AG04450 (cell line): ENCODE measurements around the gene EZH2. TPM values are rescaled to one million over a fixed set of nuclear protein-coding genes. Genes with fewer than 3 reads are reported as not detected.

Source experiments
- CTCF ChIA-PET: fragments of 300-600, 350-600 bp; formaldehyde crosslinking; extraction: SDS; loops from one replicate; lab custom pipeline; 2022; ENCODE audit warnings: antibody characterized with exemption, inconsistent platforms; lab: Charles Lee
- POLR2A ChIA-PET: fragments of 350-600 bp; formaldehyde crosslinking; extraction: SDS; loops from one replicate; lab custom pipeline; 2021; ENCODE audit warnings: antibody characterized with exemption, inconsistent platforms; lab: Yijun Ruan, JAX
- DNase-seq: peaks from one replicate; pipeline ENCODE4 v3.0.0-alpha.2; 2011; ENCODE audit warnings: low read depth, low spot score
- H3K27ac ChIP-seq: one replicate; pipeline ENCODE4 v1.5.1; 2012; ENCODE audit warnings: low read depth, low read length, control low read depth
- H3K27me3 ChIP-seq: one replicate; pipeline ENCODE4 v1.6.0; 2012; ENCODE audit warnings: low read length; ENCODE audit not compliant: control insufficient read depth, insufficient read depth
- H3K4me3 ChIP-seq: 2 replicates; pipeline ENCODE4 v1.5.1; 2011; ENCODE audit warnings: mild to moderate bottlenecking, low read depth, low read length, control low read depth
- H3K9me3 ChIP-seq: 2 replicates; pipeline ENCODE4 v1.5.1; 2012; ENCODE audit warnings: low read length; ENCODE audit not compliant: control insufficient read depth, insufficient read depth
- polyA plus RNA-seq: library from polyadenylated mRNA; depleted of rRNA; stranded (reverse); fragments of >200 nt; gene quantifications from 2 replicates; pipeline ENCODE4 v1.2.3, GENCODE V29; 2011
- TF ChIP-seq, protein P1 (sequence below): IDR thresholded peaks from 2 replicates; pipeline ENCODE4 v1.5.1; 2011; ENCODE audit warnings: low read depth, low read length, control low read depth, inconsistent platforms

Gene EZH2
- polyA plus RNA-seq, 1 experiment, result 17.0 TPM

- H3K9me3 ChIP-seq, result no peaks in the 10 kb centered on the region
- ChIA-PET CTCF (no interaction called here), POLR2A (no interaction called here)
- no peak overlapping the region for H3K27ac ChIP-seq
- DNase-seq, result no peak
- TF ChIP-seq, protein P1, sequence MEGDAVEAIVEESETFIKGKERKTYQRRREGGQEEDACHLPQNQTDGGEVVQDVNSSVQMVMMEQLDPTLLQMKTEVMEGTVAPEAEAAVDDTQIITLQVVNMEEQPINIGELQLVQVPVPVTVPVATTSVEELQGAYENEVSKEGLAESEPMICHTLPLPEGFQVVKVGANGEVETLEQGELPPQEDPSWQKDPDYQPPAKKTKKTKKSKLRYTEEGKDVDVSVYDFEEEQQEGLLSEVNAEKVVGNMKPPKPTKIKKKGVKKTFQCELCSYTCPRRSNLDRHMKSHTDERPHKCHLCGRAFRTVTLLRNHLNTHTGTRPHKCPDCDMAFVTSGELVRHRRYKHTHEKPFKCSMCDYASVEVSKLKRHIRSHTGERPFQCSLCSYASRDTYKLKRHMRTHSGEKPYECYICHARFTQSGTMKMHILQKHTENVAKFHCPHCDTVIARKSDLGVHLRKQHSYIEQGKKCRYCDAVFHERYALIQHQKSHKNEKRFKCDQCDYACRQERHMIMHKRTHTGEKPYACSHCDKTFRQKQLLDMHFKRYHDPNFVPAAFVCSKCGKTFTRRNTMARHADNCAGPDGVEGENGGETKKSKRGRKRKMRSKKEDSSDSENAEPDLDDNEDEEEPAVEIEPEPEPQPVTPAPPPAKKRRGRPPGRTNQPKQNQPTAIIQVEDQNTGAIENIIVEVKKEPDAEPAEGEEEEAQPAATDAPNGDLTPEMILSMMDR, result no peak
- H3K4me3 ChIP-seq, result no peak overlapping the region
- no peaks in the 10 kb centered on the region for H3K27me3 ChIP-seq
Observed at GRCh38 chr7:148831782-148832181, 52.3 kb downstream of the EZH2 start.

DNA sequence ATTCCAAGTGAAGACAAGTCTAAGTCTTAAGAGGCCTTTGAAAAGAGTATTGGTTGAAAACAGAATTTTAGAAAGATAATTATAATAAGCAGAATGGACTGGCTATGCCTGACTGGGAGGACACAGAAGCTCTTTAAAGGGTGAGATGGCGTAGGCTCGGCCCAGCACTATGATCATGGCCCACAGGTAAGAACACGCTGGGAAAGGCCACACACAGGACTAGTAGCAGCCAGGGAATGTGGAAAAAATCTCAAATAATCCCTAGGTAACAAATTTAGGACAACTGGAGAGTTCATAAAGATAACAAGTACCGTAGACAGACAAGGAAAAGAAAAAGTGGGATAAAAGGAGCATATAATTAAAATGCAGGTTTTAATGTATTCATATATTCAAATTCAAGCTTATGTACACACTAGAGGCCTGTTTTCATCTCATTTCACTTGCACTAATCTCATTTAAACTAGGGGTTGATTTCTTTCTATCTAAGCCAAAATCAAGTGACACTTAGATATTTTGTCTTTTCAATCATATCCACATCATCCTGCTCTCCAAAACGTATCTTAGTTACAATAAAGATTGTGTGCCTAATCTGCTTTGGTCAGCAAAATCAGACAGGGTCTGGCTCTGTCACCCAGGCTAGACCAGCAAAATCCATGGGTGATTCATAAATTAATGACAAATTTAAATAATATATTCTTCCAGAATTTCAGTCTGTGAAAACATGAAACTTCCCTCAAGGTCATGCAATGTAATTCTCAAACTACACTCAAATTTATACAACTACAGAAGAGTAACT, 53.0 kb downstream of the EZH2 start:
- no peak for DNase-seq
- H3K27ac ChIP-seq, result no peak overlapping the region
- no peaks in the 10 kb centered on the region for H3K27me3 ChIP-seq
- TF ChIP-seq, protein P1, result no peak
- no peak overlapping the region for H3K4me3 ChIP-seq
- CTCF ChIA-PET, result no interaction called here
- H3K9me3 ChIP-seq, result no peaks in the 10 kb centered on the region
- POLR2A ChIA-PET, result no interaction called here

GRCh38 chr7:148828965-148829364, 55.1 kb downstream of the EZH2 start:
- TF ChIP-seq, protein P1, result no peak
- Histone ChIP-seq H3K4me3 (no peak overlapping the region), H3K9me3 (no peaks in the 10 kb centered on the region), H3K27me3 (no peaks in the 10 kb centered on the region), H3K27ac (no peak overlapping the region)
- POLR2A ChIA-PET, result no interaction called here
- CTCF ChIA-PET, result no interaction called here
- no peak for DNase-seq

DNA sequence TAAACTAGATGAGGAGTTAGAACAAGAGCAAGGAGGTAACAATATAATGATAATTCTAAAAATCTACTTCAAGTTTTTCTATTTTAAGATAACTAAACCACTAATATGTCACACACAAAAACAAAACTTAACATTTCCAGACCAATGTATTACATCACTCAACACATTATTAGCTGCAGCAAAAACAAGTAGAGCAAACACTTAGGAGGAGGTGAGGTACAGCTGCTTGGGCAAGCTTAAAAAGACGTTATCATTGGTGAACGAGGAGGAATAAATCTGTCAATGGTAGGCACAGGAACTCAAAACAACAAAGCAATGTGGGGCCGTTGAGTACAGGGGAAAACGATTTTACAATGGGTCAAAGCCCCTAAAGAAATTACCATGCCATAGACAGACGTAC, 58.8 kb downstream of the EZH2 start:
- CTCF ChIA-PET, result no interaction called here

DNA sequence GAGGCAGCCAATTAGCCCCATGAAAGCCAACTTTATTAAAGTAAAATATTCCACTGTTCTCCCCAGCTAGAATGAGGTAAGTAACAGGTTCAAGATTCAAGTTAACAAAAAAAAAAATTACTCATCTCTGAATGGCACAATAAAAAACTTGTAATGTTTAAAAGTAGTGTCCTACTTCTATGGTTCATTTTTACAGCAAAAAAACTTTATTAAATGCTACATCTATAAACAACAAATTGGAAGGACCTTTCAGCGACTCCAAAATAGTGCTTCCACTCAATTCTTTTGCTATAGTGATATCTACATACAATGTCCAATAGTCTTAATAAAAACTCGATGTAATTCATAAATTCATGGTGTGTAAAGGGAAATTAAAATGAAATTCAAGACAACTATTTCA, 59.2 kb downstream of the EZH2 start:
- ChIA-PET POLR2A (no interaction called here), CTCF (no interaction called here)

More for the DNA sequence above, 58.8 kb downstream of the EZH2 start:
- H3K9me3 ChIP-seq, result no peaks in the 10 kb centered on the region
- TF ChIP-seq, protein P1, result no peak
- POLR2A ChIA-PET, result no interaction called here
- no peak for DNase-seq
- H3K27me3 ChIP-seq, result no peaks in the 10 kb centered on the region
- H3K4me3 ChIP-seq, result no peak overlapping the region
- no peak overlapping the region for H3K27ac ChIP-seq

More for the DNA sequence above, 59.2 kb downstream of the EZH2 start:
- no peak overlapping the region for H3K27ac ChIP-seq
- H3K9me3 ChIP-seq, result no peaks in the 10 kb centered on the region
- H3K4me3 ChIP-seq, result no peak overlapping the region
- DNase-seq, result no peak
- TF ChIP-seq, protein P1, result no peak
- H3K27me3 ChIP-seq, result no peaks in the 10 kb centered on the region
